Panc1 (cell line): Measurements from ENCODE around the gene FBXL17. TPM values are rescaled to one million over a fixed set of nuclear protein-coding genes. Genes with fewer than 3 reads are reported as not detected.

Experiments
- ATAC-seq: fragments of 200-7000 bp; cut with Tn5 transposase; 2 replicates; pipeline ENCODE4 v1.9.1; 2020; ENCODE audit warnings: mild to moderate bottlenecking, moderate library complexity
- BruUV-seq: library from RNA; stranded (reverse); fragments of 400-500 nt; replicated peaks from 2 replicates; lab custom pipeline; 2021; lab: Mats Ljungman, UMichigan
- CTCF ChIA-PET: fragments of 300-600 bp; sonication (Branson Sonifier 250); formaldehyde crosslinking; loops from one replicate; lab custom pipeline; 2022; ENCODE audit warnings: antibody characterized with exemption; lab: Charles Lee
- POLR2A ChIA-PET: fragments of 300-600 bp; sonication (Branson Sonifier 250); formaldehyde crosslinking; loops from one replicate; lab custom pipeline; 2022; ENCODE audit warnings: antibody characterized with exemption; lab: Charles Lee
- DNase-seq: peaks from one replicate; pipeline ENCODE4 v3.0.0-alpha.2; 2010; ENCODE audit warnings: low read depth, low spot score
- H3K27ac ChIP-seq: 2 replicates; pipeline ENCODE4 v1.5.1; 2011; ENCODE audit warnings: mild to moderate bottlenecking, low read length, inconsistent platforms
- H3K27me3 ChIP-seq: fragments of 200-500 bp; sonication (Bioruptor generic); 2 replicates; pipeline ENCODE4 v1.6.0; 2014; ENCODE audit warnings: low read length, inconsistent platforms; ENCODE audit not compliant: control insufficient read depth, insufficient read depth
- H3K36me3 ChIP-seq: fragments of 200-500 bp; sonication (Bioruptor generic); 2 replicates; pipeline ENCODE4 v1.5.1; 2014; ENCODE audit warnings: inconsistent platforms, mild to moderate bottlenecking, low read length, moderate library complexity; ENCODE audit not compliant: control insufficient read depth, insufficient read depth
- H3K4me1 ChIP-seq: 2 replicates; pipeline ENCODE4 v1.5.1; 2011; ENCODE audit warnings: inconsistent platforms, mild to moderate bottlenecking, low read length, moderate library complexity; ENCODE audit not compliant: control insufficient read depth, insufficient read depth
- H3K4me3 ChIP-seq, 2 experiments: 2 replicates each; pipeline ENCODE4 v1.5.1; 2011 to 2012; ENCODE audit warnings: low read depth in 2 of 2, low read length in 2 of 2, mild to moderate bottlenecking in 2 of 2, inconsistent platforms in 1 of 2, moderate library complexity in 1 of 2
- H3K9me3 ChIP-seq: fragments of 200-500 bp; sonication (Bioruptor generic); 2 replicates; pipeline ENCODE4 v1.5.1; 2014; ENCODE audit warnings: low read depth, mild to moderate bottlenecking, inconsistent platforms, low read length, moderate library complexity; ENCODE audit not compliant: control insufficient read depth, insufficient read depth
- POLR2AphosphoS5 ChIP-seq: IDR thresholded peaks from 2 replicates; pipeline ENCODE4 v1.6.1; 2012; ENCODE audit warnings: mild to moderate bottlenecking, low read depth, low read length, moderate library complexity
- SIN3A ChIP-seq: IDR thresholded peaks from 2 replicates; pipeline ENCODE4 v1.6.1; 2012; ENCODE audit warnings: low read depth, mild to moderate bottlenecking, low read length, moderate library complexity, borderline replicate concordance; ENCODE audit not compliant: insufficient read depth
- TCF7L2 ChIP-seq: IDR thresholded peaks from 2 replicates; pipeline ENCODE4 v1.6.1; 2011; ENCODE audit warnings: mild to moderate bottlenecking, low read depth, low read length, inconsistent platforms
- in situ Hi-C: cut with HindIII; loops from 2 replicates; pipeline ENCODE4 v1.10.0; 2016; ENCODE audit warnings: low sequenced_read_pairs, low pct_unique_long_range_greater_than_20kb
- intact Hi-C: fragments of 100-400 bp; cut with micrococcal nuclease; formaldehyde crosslinking; loops from one replicate; pipeline ENCODE4 v1.10.0; 2022; ENCODE audit not compliant: unreplicated experiment
- total RNA-seq: library from RNA; stranded (reverse); gene quantifications from one replicate; pipeline ENCODE4 v1.2.1, GENCODE V29; 2021; ENCODE audit not compliant: unreplicated experiment
- TF ChIP-seq, protein P1 (sequence below): fragments of 450-650 bp; IDR thresholded peaks from 2 replicates; pipeline ENCODE4 v1.5.1; 2017; ENCODE audit warnings: mild to moderate bottlenecking
- TF ChIP-seq, protein P2 (sequence below), 2 experiments: IDR thresholded peaks; 2 replicates each; pipeline ENCODE4 v1.6.1; 2011 to 2012; ENCODE audit warnings: low read depth in 2 of 2, control low read depth in 1 of 2, low read length in 1 of 2, mild to moderate bottlenecking in 1 of 2, moderate library complexity in 1 of 2; ENCODE audit not compliant: insufficient read depth in 1 of 2

Gene FBXL17
- total RNA-seq, 1 experiment from 2014 or later, result 17.4 TPM

DNA sequence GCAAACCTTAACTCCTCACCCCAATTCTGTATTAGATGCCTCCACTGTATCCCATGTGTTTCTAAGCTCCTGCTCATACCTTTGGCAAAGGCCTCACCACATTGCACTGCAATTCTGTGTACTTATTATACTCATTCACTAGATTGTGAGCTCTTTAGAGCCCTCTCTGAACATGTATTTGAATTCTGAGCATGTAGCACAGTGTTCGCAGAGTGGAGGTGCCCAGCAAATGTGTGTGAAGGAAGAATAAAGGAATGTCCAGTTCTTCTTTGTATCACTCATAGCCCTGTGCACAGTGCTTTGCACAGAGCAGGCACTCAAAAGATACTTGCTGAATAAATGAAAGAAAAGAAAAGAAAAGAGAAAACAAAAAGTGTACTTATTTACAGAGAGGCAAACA lies 410.1 kb downstream of the FBXL17 start:
- ChIA-PET POLR2A (no interaction called here), CTCF (interaction anchor here (0.6 kb wide), 1 partner anchor 74 kb away, joined by 3 read pairs; no protein-coding TSS in a partner anchor)
- in situ Hi-C loops, result no loop called here
- no peak for ATAC-seq
- intact Hi-C loops, result no loop called here
- DNase-seq, result no peak
- no peaks in the 10 kb centered on the region for H3K36me3 ChIP-seq
- no TSS peak for BruUV-seq
- TF ChIP-seq, protein P1, sequence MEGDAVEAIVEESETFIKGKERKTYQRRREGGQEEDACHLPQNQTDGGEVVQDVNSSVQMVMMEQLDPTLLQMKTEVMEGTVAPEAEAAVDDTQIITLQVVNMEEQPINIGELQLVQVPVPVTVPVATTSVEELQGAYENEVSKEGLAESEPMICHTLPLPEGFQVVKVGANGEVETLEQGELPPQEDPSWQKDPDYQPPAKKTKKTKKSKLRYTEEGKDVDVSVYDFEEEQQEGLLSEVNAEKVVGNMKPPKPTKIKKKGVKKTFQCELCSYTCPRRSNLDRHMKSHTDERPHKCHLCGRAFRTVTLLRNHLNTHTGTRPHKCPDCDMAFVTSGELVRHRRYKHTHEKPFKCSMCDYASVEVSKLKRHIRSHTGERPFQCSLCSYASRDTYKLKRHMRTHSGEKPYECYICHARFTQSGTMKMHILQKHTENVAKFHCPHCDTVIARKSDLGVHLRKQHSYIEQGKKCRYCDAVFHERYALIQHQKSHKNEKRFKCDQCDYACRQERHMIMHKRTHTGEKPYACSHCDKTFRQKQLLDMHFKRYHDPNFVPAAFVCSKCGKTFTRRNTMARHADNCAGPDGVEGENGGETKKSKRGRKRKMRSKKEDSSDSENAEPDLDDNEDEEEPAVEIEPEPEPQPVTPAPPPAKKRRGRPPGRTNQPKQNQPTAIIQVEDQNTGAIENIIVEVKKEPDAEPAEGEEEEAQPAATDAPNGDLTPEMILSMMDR, result no peak
- TF ChIP-seq POLR2AphosphoS5, result no peak
- no peak for TF ChIP-seq SIN3A
- TF ChIP-seq TCF7L2, result no peak
- TF ChIP-seq, protein P2, sequence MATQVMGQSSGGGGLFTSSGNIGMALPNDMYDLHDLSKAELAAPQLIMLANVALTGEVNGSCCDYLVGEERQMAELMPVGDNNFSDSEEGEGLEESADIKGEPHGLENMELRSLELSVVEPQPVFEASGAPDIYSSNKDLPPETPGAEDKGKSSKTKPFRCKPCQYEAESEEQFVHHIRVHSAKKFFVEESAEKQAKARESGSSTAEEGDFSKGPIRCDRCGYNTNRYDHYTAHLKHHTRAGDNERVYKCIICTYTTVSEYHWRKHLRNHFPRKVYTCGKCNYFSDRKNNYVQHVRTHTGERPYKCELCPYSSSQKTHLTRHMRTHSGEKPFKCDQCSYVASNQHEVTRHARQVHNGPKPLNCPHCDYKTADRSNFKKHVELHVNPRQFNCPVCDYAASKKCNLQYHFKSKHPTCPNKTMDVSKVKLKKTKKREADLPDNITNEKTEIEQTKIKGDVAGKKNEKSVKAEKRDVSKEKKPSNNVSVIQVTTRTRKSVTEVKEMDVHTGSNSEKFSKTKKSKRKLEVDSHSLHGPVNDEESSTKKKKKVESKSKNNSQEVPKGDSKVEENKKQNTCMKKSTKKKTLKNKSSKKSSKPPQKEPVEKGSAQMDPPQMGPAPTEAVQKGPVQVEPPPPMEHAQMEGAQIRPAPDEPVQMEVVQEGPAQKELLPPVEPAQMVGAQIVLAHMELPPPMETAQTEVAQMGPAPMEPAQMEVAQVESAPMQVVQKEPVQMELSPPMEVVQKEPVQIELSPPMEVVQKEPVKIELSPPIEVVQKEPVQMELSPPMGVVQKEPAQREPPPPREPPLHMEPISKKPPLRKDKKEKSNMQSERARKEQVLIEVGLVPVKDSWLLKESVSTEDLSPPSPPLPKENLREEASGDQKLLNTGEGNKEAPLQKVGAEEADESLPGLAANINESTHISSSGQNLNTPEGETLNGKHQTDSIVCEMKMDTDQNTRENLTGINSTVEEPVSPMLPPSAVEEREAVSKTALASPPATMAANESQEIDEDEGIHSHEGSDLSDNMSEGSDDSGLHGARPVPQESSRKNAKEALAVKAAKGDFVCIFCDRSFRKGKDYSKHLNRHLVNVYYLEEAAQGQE (IDR thresholded peaks at IDR 0.05; ENCODE audit: insufficient read depth in 1 of 2, low read depth in 2 of 2, low read length in 1 of 2), result no peak
- H3K27me3 ChIP-seq, result no peaks in the 10 kb centered on the region
- no peak overlapping the region for H3K4me3 ChIP-seq
- no peak overlapping the region for H3K27ac ChIP-seq
- no peaks in the 10 kb centered on the region for H3K9me3 ChIP-seq
- H3K4me1 ChIP-seq, result no peaks in the 10 kb centered on the region

DNA sequence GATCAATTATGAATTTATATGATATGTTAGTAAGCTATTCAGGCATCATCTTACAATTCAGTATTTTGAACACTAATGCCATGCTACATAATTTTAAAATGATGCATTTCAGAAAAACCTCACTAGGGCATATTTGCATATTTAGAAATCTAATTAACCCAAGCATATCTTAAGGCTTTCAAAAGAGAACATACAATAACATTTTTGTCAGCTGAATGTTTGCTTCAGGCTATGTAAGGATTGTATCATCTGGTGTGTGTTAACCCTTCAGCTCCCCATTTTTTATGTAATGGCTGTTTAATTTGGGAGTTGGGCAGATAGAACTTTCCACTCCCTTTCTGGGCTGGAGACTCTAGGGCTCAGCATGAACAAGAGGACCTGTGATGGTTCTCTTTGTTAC lies 412.1 kb downstream of the FBXL17 start:
- ChIA-PET POLR2A (interaction anchor here (0.5 kb wide), 1 partner anchor 13 kb away, joined by 3 read pairs; no protein-coding TSS in a partner anchor), CTCF (no interaction called here)
- DNase-seq (no peak), ATAC-seq (no peak)
- Histone ChIP-seq H3K4me3 (no peak overlapping the region), H3K27me3 (no peaks in the 10 kb centered on the region), H3K4me1 (no peaks in the 10 kb centered on the region), H3K36me3 (no peaks in the 10 kb centered on the region), H3K27ac (no peak overlapping the region), H3K9me3 (no peaks in the 10 kb centered on the region)
- intact Hi-C loops, result no loop called here
- BruUV-seq, result no TSS peak
- in situ Hi-C loops, result no loop called here
- TF ChIP-seq, protein P1, result no peak
- TF ChIP-seq SIN3A (no peak), POLR2AphosphoS5 (no peak), TCF7L2 (no peak)
- TF ChIP-seq, protein P2 (IDR thresholded peaks at IDR 0.05; ENCODE audit: insufficient read depth in 1 of 2, low read depth in 2 of 2, low read length in 1 of 2), result no peak
